Activated T-cell treated with anti-CD3 and anti-CD28 coated beads, Interleukin-2, amount 50 U/mL, for 24 hours (primary cell): ENCODE measurements around the gene LCN1.

ENCODE experiments used
- DNase-seq: peaks from one replicate; pipeline ENCODE4 v3.0.0-alpha.2; 2020
- H3K27ac Mint-ChIP-seq: 2 replicates; pipeline ENCODE4 v1.8.0; 2020; ENCODE audit warnings: mild to moderate bottlenecking, mixed read lengths
- H3K27me3 Mint-ChIP-seq: 2 replicates; pipeline ENCODE4 v1.8.0; 2020; ENCODE audit warnings: mixed read lengths
- H3K36me3 Mint-ChIP-seq: 2 replicates; pipeline ENCODE4 v1.8.0; 2020; ENCODE audit warnings: low read depth, mixed read lengths
- H3K4me1 Mint-ChIP-seq: 2 replicates; pipeline ENCODE4 v1.8.0; 2020; ENCODE audit warnings: low read depth, mixed read lengths
- H3K4me3 Mint-ChIP-seq: 2 replicates; pipeline ENCODE4 v1.8.0; 2020; ENCODE audit warnings: mild to moderate bottlenecking, moderate library complexity, mixed read lengths
- H3K9me3 Mint-ChIP-seq: 2 replicates; pipeline ENCODE4 v1.8.0; 2020; ENCODE audit warnings: mixed read lengths

LCN1 gene

DNA sequence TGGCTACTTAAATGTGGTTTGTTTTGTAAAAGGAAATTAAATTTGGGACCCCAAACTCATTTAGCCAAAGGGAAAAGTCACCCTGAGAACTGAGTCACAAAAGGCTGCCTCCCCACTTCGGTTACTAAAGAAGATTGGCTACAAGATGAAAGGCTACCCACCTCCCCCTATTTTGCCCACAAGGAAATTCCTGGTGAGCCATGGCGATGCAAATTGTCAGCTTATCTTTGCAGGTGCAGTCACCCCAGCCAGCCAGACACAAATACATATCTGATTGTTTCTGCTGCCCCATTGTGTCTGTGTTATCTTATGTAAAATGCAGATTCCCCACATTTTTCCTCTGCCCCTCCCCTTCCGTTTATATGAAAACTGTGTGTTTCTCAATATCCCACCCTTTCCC is 49.2 kb downstream of the LCN1 start:
- Mint-ChIP-seq H3K4me1 (no peaks in the 10 kb centered on the region), H3K27me3 (peaks cover 27% of the 10 kb centered on the region), H3K27ac (no peak overlapping the region), H3K4me3 (no peak overlapping the region), H3K9me3 (peaks cover 7% of the 10 kb centered on the region), H3K36me3 (no peaks in the 10 kb centered on the region)
- no peak for DNase-seq

DNA sequence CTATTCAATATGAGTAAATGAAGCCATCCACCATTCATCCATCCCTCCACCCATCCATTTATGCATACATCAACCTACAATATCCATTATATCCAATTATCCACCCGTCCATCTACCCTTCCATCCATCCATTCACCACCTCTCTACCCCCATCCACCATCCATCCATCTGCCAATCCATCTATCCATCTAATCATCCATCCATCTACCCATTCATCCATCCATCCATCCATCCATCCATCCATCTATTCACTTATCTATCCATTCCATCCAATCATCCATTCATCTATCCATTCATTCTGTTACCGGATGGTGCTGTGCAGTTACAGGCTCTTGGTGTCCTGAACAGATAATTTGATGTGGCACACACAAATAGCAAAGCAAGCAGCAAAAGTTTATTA is 51.0 kb downstream of the LCN1 start:
- H3K27ac Mint-ChIP-seq, result no peak overlapping the region
- no peak for DNase-seq
- no peak overlapping the region for H3K4me3 Mint-ChIP-seq
- H3K36me3 Mint-ChIP-seq, result no peaks in the 10 kb centered on the region
- H3K27me3 Mint-ChIP-seq, result peaks cover 13% of the 10 kb centered on the region
- no peaks in the 10 kb centered on the region for H3K4me1 Mint-ChIP-seq
- peaks cover 7% of the 10 kb centered on the region for H3K9me3 Mint-ChIP-seq

DNA sequence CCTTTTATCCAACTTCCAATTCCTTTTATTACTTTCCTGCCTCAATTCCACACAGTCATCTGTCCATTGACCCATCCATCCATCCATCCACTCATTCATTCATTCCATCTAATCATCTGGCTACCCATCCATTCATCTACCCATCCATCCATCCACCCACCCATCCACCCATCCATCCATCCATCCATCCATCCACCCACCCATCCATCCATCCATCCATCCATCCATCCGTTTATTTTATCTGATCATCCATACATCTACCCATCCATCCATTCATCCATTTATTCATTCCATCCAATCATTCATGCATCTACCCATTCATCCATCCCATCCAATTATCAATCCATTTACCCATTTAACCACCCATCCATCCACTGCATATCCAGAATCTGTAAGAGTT is 51.9 kb downstream of the LCN1 start:
- DNase-seq, result no peak
- Mint-ChIP-seq H3K27me3 (peaks cover 11% of the 10 kb centered on the region), H3K4me1 (no peaks in the 10 kb centered on the region), H3K4me3 (no peak overlapping the region), H3K36me3 (no peaks in the 10 kb centered on the region), H3K27ac (no peak overlapping the region), H3K9me3 (peaks cover 7% of the 10 kb centered on the region)

DNA sequence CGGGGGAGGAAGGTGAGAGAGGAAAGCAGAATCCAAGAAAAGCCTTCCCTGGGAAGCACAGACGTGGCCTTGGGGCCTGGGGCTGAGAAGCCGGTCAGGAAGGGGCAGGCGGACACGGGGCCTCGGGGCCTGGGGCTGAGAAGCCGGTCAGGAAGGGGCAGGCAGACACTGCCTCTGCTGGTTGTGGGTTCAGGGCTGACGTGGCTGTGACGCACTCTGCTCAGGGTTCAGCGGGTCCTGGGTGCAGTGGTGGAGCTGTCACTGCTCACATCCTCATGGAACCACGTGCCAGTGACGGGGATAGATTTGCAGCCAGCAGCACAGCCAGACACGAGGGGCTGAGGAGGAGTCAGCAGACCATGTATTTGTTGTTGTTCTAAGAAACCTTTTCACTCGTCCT is 53.1 kb downstream of the LCN1 start:
- H3K4me1 Mint-ChIP-seq, result no peaks in the 10 kb centered on the region
- no peaks in the 10 kb centered on the region for H3K36me3 Mint-ChIP-seq
- peaks cover 5% of the 10 kb centered on the region for H3K27me3 Mint-ChIP-seq
- DNase-seq, result no peak
- H3K27ac Mint-ChIP-seq, result no peak overlapping the region
- peaks cover 1% of the 10 kb centered on the region for H3K9me3 Mint-ChIP-seq
- no peak overlapping the region for H3K4me3 Mint-ChIP-seq

DNA sequence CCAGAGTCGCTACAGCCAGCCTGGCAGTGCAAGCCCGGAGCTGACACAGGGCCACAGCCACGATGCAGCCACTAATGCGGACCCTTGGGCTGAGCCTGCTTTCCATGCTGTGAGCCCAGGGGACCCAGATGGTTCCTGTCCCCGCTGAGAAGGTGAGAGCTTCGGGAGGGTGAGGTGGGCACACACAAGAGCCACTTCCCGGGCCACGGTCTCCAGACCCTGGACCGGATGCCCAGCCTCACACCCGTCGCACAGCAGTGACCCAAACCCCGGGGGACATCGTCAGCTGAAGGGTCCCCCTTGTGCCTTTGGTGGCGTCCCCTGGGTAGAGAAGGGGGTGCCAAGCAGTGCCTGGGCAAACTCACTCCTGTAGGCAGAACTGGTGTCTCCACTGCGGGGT is 53.7 kb downstream of the LCN1 start:
- Mint-ChIP-seq H3K9me3 (no peaks in the 10 kb centered on the region), H3K4me1 (no peaks in the 10 kb centered on the region), H3K4me3 (no peak overlapping the region), H3K27me3 (peaks cover 3% of the 10 kb centered on the region), H3K27ac (no peak overlapping the region), H3K36me3 (no peaks in the 10 kb centered on the region)
- no peak for DNase-seq
